Heart right ventricle (tissue), 16 donors: Measurements from ENCODE around the gene SGK1. TPM values are rescaled to one million over a fixed set of nuclear protein-coding genes. Genes with fewer than 3 reads are reported as not detected.

Experiments used
- ATAC-seq, 8 donors: fragments of 200-7000 bp; cut with Tn5 transposase; one replicate each; pipeline ENCODE4 v1.9.1; 2020; ENCODE audit warnings: mild to moderate bottlenecking in 8 of 8, moderate library complexity in 8 of 8, moderate number of reproducible peaks in 1 of 8
- DNase-seq, 2 donors: peaks; one replicate each; pipeline ENCODE4 v3.0.0-alpha.2; 2020
- H3K27ac ChIP-seq, 10 donors: fragments of 200-600 bp; sonication (generic) in 2 of 10; one replicate each; pipeline versions ENCODE4 v1.5.0 to v1.8.0; 2020 to 2022; ENCODE audit warnings: mild to moderate bottlenecking in 3 of 10
- H3K27me3 ChIP-seq, 7 donors: fragments of 200-600 bp; one replicate each; pipeline ENCODE4 v1.8.0; 2021 to 2022; ENCODE audit warnings: mild to moderate bottlenecking in 2 of 7
- H3K36me3 ChIP-seq, 9 donors: fragments of 200-600 bp; sonication (generic) in 1 of 9; one replicate each; pipeline versions ENCODE4 v1.5.0 to v1.8.0; 2020 to 2022; ENCODE audit warnings: mild to moderate bottlenecking in 2 of 9
- H3K4me1 ChIP-seq, 9 donors: fragments of 200-600 bp; sonication (generic) in 1 of 9; one replicate each; pipeline versions ENCODE4 v1.5.0 to v1.8.0; 2020 to 2022; ENCODE audit warnings: mild to moderate bottlenecking in 4 of 9
- H3K4me3 ChIP-seq, 10 donors: fragments of 200-600 bp; sonication (generic) in 2 of 10; one replicate each; pipeline versions ENCODE4 v1.5.0 to v1.8.0; 2020 to 2022; ENCODE audit warnings: mild to moderate bottlenecking in 7 of 10, moderate library complexity in 2 of 10
- H3K9me3 ChIP-seq, 11 donors: fragments of 200-600 bp in 10 of 11; sonication (generic) in 2 of 11; one replicate each; pipeline versions ENCODE4 v1.5.0 to v1.8.0; 2013 to 2022; ENCODE audit warnings: mild to moderate bottlenecking in 2 of 11, control low read depth in 1 of 11, moderate library complexity in 1 of 11
- WGBS, 2 donors: extraction: QIAGEN DNeasy Blood & Tissue Kit; methylation state at CpG; one replicate each; pipeline ENCODE4 v1.1.7; 2013; ENCODE audit warnings: inconsistent platforms in 1 of 2; 5-methylcytosine and 5-hydroxymethylcytosine counted together
- intact Hi-C, 10 donors: fragments of 100-400 bp; cut with DNase I; formaldehyde crosslinking; loops; one replicate each; pipeline versions ENCODE4 v1.11.1 to v1.14.2; 2022
- polyA plus RNA-seq, 2 donors: library from polyadenylated mRNA; stranded (reverse); fragments of 200-250 nt; gene quantifications; one replicate each; pipeline ENCODE4 v1.2.3, GENCODE V29; 2013
- total RNA-seq, 10 donors: library from RNA; stranded (reverse); fragmentation: NEBNext Ultra II Directional in 3 of 10; extraction: Animal tissue kit (Norgen Biotek cat#: 25700) in 3 of 10; gene quantifications; one replicate each; pipeline versions ENCODE4 v1.2.1 to v1.2.4, GENCODE V29; 2021 to 2023
- TF ChIP-seq, protein P1 (sequence below), 9 donors: fragments of 200-600 bp; sonication (generic) in 2 of 9; IDR thresholded peaks; one replicate each; pipeline versions ENCODE4 v1.5.0 to v1.8.0; 2021 to 2022; ENCODE audit warnings: antibody characterized with exemption in 9 of 9, mild to moderate bottlenecking in 5 of 9, moderate library complexity in 1 of 9
- donor health status: Arrhythmogenic right ventricular cardiomyopathy.
- donor health status: ischemic (EF 13 %, LVEDD 7.1; RV severe dilation, severe dysfunction).
- donor health status: healthy with polysubstance abuse.
- donor health status: DM: no; HTN: yes; CAD: no.
- donor health status: DM: no; HTN: no; CAD: no.
- donor health status: ischemic (EF 25% LVEDD 6.9; RV normal size, moderate dysfunction).
- donor health status: ischemic (EF 25% LVEDD 5.7; RV mildly dilated, moderate dysfunction).
- donor health status: healthy.
- donor health status: DM: yes; HTN: yes; CAD: no.
- donor health status: Ischemic cardiomyopathy.
- donor health status: ischemic (EF 35%, LVEDD 5.7; RV mildly dilated, moderate dysfunction).
- donor health status: nonischemic (EF 11% LVEDD 7.7; RV severe dilation, severe dysfunction).
- donor health status: DM: yes; HTN: yes; CAD: no.
- donor health status: PGD.
- donor health status: ischemic (EF 29% LVEDD 5.4; RV normal size, mild dysfunction).
- donor health status: nonischemic (EF 23%, LVEDD 6.1; RV moderate dilation, normal function).

Gene SGK1
- total and polyA plus RNA-seq, 12 donors = 22.5 to 140 (median 43.6) TPM

DNA sequence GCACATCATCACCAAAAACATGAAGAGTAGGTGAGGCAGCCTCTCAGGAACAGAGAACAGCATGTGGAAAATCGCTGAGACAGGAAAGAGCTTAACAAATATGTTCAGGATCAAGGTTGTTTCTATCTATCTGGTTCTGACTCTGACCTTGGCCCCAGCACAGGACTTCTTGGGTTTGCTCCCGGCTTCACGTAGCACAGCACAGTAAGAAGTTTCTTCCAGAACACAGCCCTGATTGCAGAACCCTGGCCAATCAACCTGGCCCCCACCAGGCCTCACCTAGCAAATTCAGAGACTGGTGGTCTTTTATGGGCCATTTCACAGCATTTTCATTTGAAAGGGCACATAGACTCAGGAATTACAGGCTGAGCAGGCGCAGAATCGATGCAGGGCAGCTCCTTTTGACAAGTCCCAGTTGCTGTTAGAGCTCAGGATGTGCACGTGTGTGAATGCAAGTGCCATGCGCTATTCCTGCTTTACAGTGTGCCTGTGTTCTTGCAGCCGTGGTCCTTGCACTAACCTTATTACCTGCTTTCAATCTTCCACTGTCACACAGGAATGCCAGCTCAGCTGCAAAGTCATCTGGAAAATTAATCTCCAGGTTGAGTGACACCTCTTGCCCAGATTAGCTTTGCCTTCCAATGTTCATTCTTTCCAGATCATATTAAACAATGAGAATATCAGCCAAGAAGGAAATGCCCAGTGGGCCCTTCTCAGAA, 165.0 kb downstream of the SGK1 start:
- intact Hi-C loops = loop anchor here in 4 of 10 donors (5.0 to 10.0 kb wide), 4 partner anchors 729 to 1272 kb away; no protein-coding TSS in a partner anchor
- DNase-seq = no peak
- 61 to 66% methylated on average over 8 of the region's 8 CpGs for WGBS, 2 donors
- Histone ChIP-seq H3K36me3 (no peaks in the 10 kb centered on the region), H3K27ac (no peak overlapping the region), H3K4me1 (peaks cover 0 to 5% (median 0%) of the 10 kb centered on the region in 9 donors), H3K4me3 (no peak overlapping the region), H3K9me3 (no peaks in the 10 kb centered on the region), H3K27me3 (no peaks in the 10 kb centered on the region)
- ATAC-seq = peak in 1 of 8 donors; percentile 35
- TF ChIP-seq, protein P1, sequence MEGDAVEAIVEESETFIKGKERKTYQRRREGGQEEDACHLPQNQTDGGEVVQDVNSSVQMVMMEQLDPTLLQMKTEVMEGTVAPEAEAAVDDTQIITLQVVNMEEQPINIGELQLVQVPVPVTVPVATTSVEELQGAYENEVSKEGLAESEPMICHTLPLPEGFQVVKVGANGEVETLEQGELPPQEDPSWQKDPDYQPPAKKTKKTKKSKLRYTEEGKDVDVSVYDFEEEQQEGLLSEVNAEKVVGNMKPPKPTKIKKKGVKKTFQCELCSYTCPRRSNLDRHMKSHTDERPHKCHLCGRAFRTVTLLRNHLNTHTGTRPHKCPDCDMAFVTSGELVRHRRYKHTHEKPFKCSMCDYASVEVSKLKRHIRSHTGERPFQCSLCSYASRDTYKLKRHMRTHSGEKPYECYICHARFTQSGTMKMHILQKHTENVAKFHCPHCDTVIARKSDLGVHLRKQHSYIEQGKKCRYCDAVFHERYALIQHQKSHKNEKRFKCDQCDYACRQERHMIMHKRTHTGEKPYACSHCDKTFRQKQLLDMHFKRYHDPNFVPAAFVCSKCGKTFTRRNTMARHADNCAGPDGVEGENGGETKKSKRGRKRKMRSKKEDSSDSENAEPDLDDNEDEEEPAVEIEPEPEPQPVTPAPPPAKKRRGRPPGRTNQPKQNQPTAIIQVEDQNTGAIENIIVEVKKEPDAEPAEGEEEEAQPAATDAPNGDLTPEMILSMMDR (IDR thresholded peaks at IDR 0.05) = no peak

DNA sequence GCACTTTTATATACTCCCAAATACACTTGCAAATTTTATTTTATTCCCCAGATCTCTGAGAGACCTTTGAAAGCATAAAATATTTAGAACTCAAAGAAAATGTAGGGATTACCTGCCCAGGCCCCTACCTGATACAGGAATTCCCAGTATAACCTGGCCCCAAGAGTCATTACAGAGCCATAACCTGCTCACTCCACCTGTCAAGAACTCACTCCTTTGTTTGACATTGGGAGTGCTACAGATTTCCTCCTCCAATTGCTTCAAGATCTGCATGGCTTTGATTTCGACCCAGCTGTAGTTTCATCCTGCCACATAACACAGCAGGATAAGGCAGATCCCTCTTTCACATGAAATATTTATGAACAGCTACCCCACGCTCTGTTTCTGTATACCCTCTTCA, 169.3 kb downstream of the SGK1 start:
- Histone ChIP-seq H3K27me3 (no peaks in the 10 kb centered on the region), H3K27ac (no peak overlapping the region), H3K9me3 (no peaks in the 10 kb centered on the region), H3K4me1 (peaks cover 0 to 5% (median 0%) of the 10 kb centered on the region in 9 donors), H3K4me3 (no peak overlapping the region), H3K36me3 (no peaks in the 10 kb centered on the region)
- intact Hi-C loops = no loop called here
- ATAC-seq = no peak
- no peak for DNase-seq
- 75 to 83% methylated on average over 2 of the region's 2 CpGs for WGBS, 2 donors
- TF ChIP-seq, protein P1 (IDR thresholded peaks at IDR 0.05) = no peak

DNA sequence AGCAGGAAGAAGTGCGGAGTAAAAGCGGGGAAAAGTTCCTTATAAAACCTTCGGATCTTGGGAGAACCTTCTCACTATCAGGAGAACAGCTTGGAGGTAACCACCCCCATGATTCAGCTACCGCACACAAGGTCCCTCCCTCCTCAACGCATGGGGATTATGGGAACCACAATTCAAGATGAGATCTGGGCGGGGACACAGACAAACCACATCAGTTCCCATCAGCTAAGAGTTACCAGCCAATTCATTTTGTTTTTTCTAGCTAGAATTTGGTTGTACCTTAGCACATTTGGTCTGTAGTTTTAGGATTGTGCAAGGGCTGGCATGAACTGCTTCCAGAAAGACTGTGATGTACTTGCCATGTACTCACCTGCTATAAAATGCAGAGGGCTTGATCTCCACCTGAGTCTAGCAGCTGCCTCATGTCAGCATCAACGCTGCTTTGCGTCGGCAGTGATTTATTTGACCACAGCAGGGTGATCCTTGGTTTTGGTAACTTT, 170.8 kb downstream of the SGK1 start:
- intact Hi-C loops = no loop called here
- Histone ChIP-seq H3K9me3 (no peaks in the 10 kb centered on the region), H3K4me3 (no peak overlapping the region), H3K27me3 (no peaks in the 10 kb centered on the region), H3K4me1 (peaks cover 0 to 4% (median 0%) of the 10 kb centered on the region in 9 donors), H3K36me3 (no peaks in the 10 kb centered on the region), H3K27ac (no peak overlapping the region)
- TF ChIP-seq, protein P1 (IDR thresholded peaks at IDR 0.05) = no peak
- DNase-seq = no peak
- no peak for ATAC-seq
- 98% methylated on average over 9 of the region's 9 CpGs for WGBS, 2 donors

DNA sequence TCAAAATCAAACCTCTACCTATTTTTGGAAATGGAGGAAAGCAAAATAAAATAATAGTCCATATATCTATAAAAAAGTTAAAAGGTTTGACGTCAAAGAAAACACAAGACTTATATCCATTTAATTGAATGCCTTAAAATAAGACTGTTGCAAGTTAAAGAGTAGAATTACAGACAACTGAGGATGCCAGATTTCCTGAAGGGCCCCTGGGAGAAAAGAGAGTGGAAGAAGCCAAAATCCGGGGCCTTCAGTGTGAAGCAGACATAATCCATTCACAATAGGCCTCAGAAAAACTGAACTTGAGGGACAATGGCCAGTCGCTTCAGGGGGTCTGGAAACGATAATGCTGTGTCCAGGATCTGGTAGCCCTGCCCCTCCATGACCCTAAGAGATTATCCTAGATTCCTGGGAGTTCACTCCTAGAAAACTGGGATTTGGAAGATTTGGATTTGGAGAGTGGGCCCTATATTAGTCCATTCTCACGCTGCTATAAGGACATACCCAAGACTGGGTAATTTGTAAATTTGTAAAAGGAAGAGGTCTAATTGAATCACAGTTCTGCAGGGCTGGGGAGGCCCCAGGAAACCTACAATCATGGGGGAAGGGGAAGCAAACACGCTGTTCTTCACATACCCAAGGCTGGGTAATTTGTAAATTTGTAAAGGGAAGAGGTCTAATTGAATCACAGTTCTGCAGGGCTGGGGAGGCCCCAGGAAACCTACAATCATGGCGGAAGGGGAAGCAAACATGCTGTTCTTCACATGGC, 171.5 kb downstream of the SGK1 start:
- Histone ChIP-seq H3K36me3 (no peaks in the 10 kb centered on the region), H3K27ac (no peak overlapping the region), H3K4me3 (no peak overlapping the region), H3K4me1 (peaks cover 0 to 4% (median 0%) of the 10 kb centered on the region in 9 donors), H3K27me3 (no peaks in the 10 kb centered on the region), H3K9me3 (no peaks in the 10 kb centered on the region)
- no peak for DNase-seq
- intact Hi-C loops = no loop called here
- ATAC-seq = peak in 2 of 8 donors; percentile 20 to 38
- 72 to 78% methylated on average over 7 of the region's 7 CpGs for WGBS, 2 donors
- TF ChIP-seq, protein P1 (IDR thresholded peaks at IDR 0.05) = no peak
